PC-9 (cell line): ENCODE measurements around the gene RPE. TPM values are rescaled to one million over a fixed set of nuclear protein-coding genes. Genes with fewer than 3 reads are reported as not detected.

Source experiments
- BruUV-seq: library from RNA; stranded (reverse); fragments of 400-500 nt; replicated peaks from 2 replicates; lab custom pipeline; 2021; lab: Mats Ljungman, UMichigan
- CTCF ChIA-PET: fragments of 300-600 bp; sonication (Branson Sonifier 250); formaldehyde crosslinking; loops from one replicate; lab custom pipeline; 2022; ENCODE audit warnings: antibody characterized with exemption; lab: Charles Lee
- POLR2A ChIA-PET: fragments of 300-600 bp; sonication (Branson Sonifier 250); formaldehyde crosslinking; loops from one replicate; lab custom pipeline; 2022; ENCODE audit warnings: antibody characterized with exemption; ENCODE audit not compliant: unreplicated experiment; lab: Charles Lee
- DNase-seq, 2 experiments: peaks; one replicate each; pipeline versions ENCODE4 v3.0.0 to v3.0.0-alpha.2; 2015 to 2022; ENCODE audit warnings: mixed read lengths in 1 of 2
- H2AFZ ChIP-seq: fragments of 200-600 bp; sonication (generic); 2 replicates; pipeline ENCODE4 v1.8.1; 2017; ENCODE audit warnings: antibody characterized with exemption
- H3F3A ChIP-seq: fragments of 200-600 bp; sonication (generic); 2 replicates; pipeline ENCODE4 v1.8.1; 2017; ENCODE audit warnings: antibody characterized with exemption, mild to moderate bottlenecking, low read depth; ENCODE audit not compliant: insufficient read depth
- H3K27ac ChIP-seq: fragments of 200-600 bp; sonication (generic); 2 replicates; pipeline ENCODE4 v1.6.1; 2016; ENCODE audit warnings: mixed run types
- H3K27me3 ChIP-seq: fragments of 200-600 bp; sonication (generic); 2 replicates; pipeline ENCODE4 v1.6.1; 2016; ENCODE audit warnings: low read depth, mixed run types; ENCODE audit not compliant: insufficient read depth
- H3K36me3 ChIP-seq: fragments of 200-600 bp; sonication (generic); 2 replicates; pipeline ENCODE4 v1.6.1; 2016; ENCODE audit warnings: low read depth, mixed run types
- H3K4me1 ChIP-seq: fragments of 200-600 bp; sonication (generic); replicated peaks from 2 replicates; pipeline ENCODE4 v1.6.1; 2016; ENCODE audit warnings: mixed run types; ENCODE audit not compliant: insufficient read depth
- H3K4me2 ChIP-seq: fragments of 200-600 bp; sonication (generic); 2 replicates; pipeline ENCODE4 v1.6.1; 2017; ENCODE audit warnings: mixed run types
- H3K4me3 ChIP-seq: fragments of 200-600 bp; sonication (generic); 2 replicates; pipeline ENCODE4 v1.6.1; 2016; ENCODE audit warnings: mixed run types
- H3K79me2 ChIP-seq: fragments of 200-600 bp; sonication (generic); 2 replicates; pipeline ENCODE4 v1.6.1; 2017; ENCODE audit warnings: low read depth, mixed run types
- H3K9me2 ChIP-seq: fragments of 200-600 bp; sonication (generic); 2 replicates; pipeline ENCODE4 v1.8.1; 2017; ENCODE audit warnings: mild to moderate bottlenecking; ENCODE audit not compliant: insufficient read depth
- H3K9me3 ChIP-seq: fragments of 200-600 bp; sonication (generic); 2 replicates; pipeline ENCODE4 v1.8.1; 2016; ENCODE audit warnings: low read depth; ENCODE audit not compliant: insufficient read depth
- H4K20me1 ChIP-seq: fragments of 200-600 bp; sonication (generic); 2 replicates; pipeline ENCODE4 v1.8.1; 2017; ENCODE audit not compliant: insufficient read depth
- EZH2 ChIP-seq: fragments of 200-600 bp; sonication (generic); IDR thresholded peaks from 2 replicates; pipeline ENCODE4 v1.8.0; 2017; ENCODE audit warnings: antibody characterized with exemption, low read depth
- intact Hi-C: fragments of 100-400 bp; cut with micrococcal nuclease; formaldehyde crosslinking; loops from one replicate; pipeline ENCODE4 v1.10.0; 2022; ENCODE audit not compliant: unreplicated experiment
- total RNA-seq: library from RNA; stranded (reverse); gene quantifications from 2 replicates; pipeline ENCODE4 v1.2.3, GENCODE V29; 2021
- TF ChIP-seq, protein P1 (sequence below): fragments of 200-600 bp; sonication (generic); conservative IDR thresholded peaks from 2 replicates; pipeline ENCODE4 v1.6.1; 2017; ENCODE audit warnings: mixed run types, antibody characterized with exemption, mild to moderate bottlenecking, moderate library complexity

The RPE gene
- total RNA-seq, 1 experiment from 2014 or later: 58.4 TPM

DNA sequence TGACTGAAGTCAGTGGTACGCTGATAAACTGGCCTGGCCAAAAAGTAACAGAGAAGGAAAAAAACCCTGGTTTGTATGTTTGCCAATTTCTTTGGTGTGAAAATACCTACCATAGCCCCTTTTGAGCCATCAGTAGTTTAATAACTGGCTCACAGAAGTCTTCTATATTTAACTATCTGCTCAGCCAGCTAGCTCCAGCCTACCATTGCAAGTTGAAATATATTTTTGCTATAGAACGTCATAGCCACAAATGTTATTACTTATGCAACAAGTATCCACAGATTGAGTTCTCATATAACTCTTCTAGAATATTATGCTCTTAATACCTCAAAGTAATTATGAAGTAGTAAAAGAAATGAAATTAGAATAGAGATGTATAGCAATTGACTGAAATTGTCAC, 25.2 kb downstream of the RPE start:
- Histone ChIP-seq H3K27me3 (no peaks in the 10 kb centered on the region), H3K9me3 (no peaks in the 10 kb centered on the region), H3K36me3 (no peaks in the 10 kb centered on the region), H3K4me3 (no peak overlapping the region), H3K4me2 (no peak overlapping the region), H3K9me2 (no peaks in the 10 kb centered on the region), H3K27ac (no peak overlapping the region), H3F3A (no peaks in the 10 kb centered on the region; the same call in 1 of the 2 replicates), H3K79me2 (no peaks in the 10 kb centered on the region), H2AFZ (no peak overlapping the region), H3K4me1 (no peaks in the 10 kb centered on the region), H4K20me1 (no peaks in the 10 kb centered on the region)
- intact Hi-C loops: no loop called here
- no peak for DNase-seq
- TF ChIP-seq EZH2: no peak
- TF ChIP-seq, protein P1, sequence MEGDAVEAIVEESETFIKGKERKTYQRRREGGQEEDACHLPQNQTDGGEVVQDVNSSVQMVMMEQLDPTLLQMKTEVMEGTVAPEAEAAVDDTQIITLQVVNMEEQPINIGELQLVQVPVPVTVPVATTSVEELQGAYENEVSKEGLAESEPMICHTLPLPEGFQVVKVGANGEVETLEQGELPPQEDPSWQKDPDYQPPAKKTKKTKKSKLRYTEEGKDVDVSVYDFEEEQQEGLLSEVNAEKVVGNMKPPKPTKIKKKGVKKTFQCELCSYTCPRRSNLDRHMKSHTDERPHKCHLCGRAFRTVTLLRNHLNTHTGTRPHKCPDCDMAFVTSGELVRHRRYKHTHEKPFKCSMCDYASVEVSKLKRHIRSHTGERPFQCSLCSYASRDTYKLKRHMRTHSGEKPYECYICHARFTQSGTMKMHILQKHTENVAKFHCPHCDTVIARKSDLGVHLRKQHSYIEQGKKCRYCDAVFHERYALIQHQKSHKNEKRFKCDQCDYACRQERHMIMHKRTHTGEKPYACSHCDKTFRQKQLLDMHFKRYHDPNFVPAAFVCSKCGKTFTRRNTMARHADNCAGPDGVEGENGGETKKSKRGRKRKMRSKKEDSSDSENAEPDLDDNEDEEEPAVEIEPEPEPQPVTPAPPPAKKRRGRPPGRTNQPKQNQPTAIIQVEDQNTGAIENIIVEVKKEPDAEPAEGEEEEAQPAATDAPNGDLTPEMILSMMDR: no peak
- ChIA-PET CTCF (no interaction called here), POLR2A (no interaction called here)
- no TSS peak for BruUV-seq

DNA sequence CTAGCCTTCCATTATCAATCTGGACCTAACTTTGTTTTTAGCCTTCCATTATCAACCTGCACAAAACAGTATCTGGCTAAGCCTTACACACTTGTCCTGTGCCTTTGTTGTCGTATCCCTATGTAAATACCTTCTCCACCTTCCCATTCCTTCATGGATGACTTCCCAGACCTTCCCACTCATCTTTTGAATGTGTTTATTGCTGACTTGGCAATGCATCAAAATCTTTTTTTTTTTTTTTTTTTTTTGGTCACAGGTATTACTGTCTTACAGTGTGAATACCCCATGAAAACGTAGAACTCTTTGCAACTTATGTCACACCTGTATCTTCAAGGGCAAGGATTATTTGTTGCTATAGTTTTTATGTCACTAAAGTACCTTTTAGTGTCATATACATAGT, 25.7 kb downstream of the RPE start:
- no peak overlapping the region for H2AFZ ChIP-seq
- no peaks in the 10 kb centered on the region for H3K36me3 ChIP-seq
- TF ChIP-seq EZH2: no peak
- TF ChIP-seq, protein P1: no peak
- no peaks in the 10 kb centered on the region for H3K27me3 ChIP-seq
- BruUV-seq: no TSS peak
- DNase-seq: no peak
- H3K4me2 ChIP-seq: no peak overlapping the region
- no peaks in the 10 kb centered on the region for H3K9me2 ChIP-seq
- no peaks in the 10 kb centered on the region for H3K9me3 ChIP-seq
- no peaks in the 10 kb centered on the region for H4K20me1 ChIP-seq
- intact Hi-C loops: no loop called here
- ChIA-PET CTCF (no interaction called here), POLR2A (no interaction called here)
- H3K79me2 ChIP-seq: no peaks in the 10 kb centered on the region
- no peak overlapping the region for H3K4me3 ChIP-seq
- H3K27ac ChIP-seq: no peak overlapping the region
- no peaks in the 10 kb centered on the region; the same call in 1 of the 2 replicates for H3F3A ChIP-seq
- H3K4me1 ChIP-seq: no peaks in the 10 kb centered on the region

GRCh38 chr2:210034087-210034683, 31.7 kb downstream of the RPE start:
- TF ChIP-seq, protein P1: no peak
- no peak for TF ChIP-seq EZH2
- intact Hi-C loops: no loop called here
- H3K4me1 ChIP-seq: no peaks in the 10 kb centered on the region
- no peak overlapping the region for H3K27ac ChIP-seq
- H3F3A ChIP-seq: no peaks in the 10 kb centered on the region
- no peaks in the 10 kb centered on the region for H3K9me2 ChIP-seq
- BruUV-seq: no TSS peak
- H3K4me3 ChIP-seq: no peak overlapping the region
- H3K36me3 ChIP-seq: no peaks in the 10 kb centered on the region
- H3K9me3 ChIP-seq: no peaks in the 10 kb centered on the region
- no peak overlapping the region for H3K4me2 ChIP-seq
- H2AFZ ChIP-seq: no peak overlapping the region
- H3K79me2 ChIP-seq: no peaks in the 10 kb centered on the region
- ChIA-PET CTCF (no interaction called here), POLR2A (no interaction called here)
- no peak for DNase-seq
- no peaks in the 10 kb centered on the region for H3K27me3 ChIP-seq
- no peaks in the 10 kb centered on the region for H4K20me1 ChIP-seq
